ENCODE data around the gene APOO.

APOO gene

GRCh38 chrX:23786268-23786815, 121.4 kb downstream of the APOO start:
- DNase-seq (ENCODE audit: low read depth, low spot score) = no peak

- DNase-seq (ENCODE audit: low read depth, low spot score) = no peak
These were observed 122.2 kb downstream of the APOO start for GRCh38 chrX:23785580-23785979.

GRCh38 chrX:23784470-23785331, 123.0 kb downstream of the APOO start:
- no peak for DNase-seq (ENCODE audit: low read depth, low spot score)

GRCh38 chrX:23783589-23784469, 123.9 kb downstream of the APOO start:
- DNase-seq (ENCODE audit: low read depth, low spot score) = no peak

All from activated CD4-positive, CD25-positive, alpha-beta regulatory T cell treated with anti-CD3 and anti-CD28 coated beads, Interleukin-2, amount 50 U/mL, for 16 hours (primary cell).